K562 (cell line): ENCODE results near the gene PDCL3.

Experiments used
- ATF2 ChIP-seq: sonication (generic); formaldehyde crosslinking; IDR thresholded peaks from 2 replicates; pipeline ENCODE4 v1.8.1; 2022; ENCODE audit warnings: missing genetic modification reagents
- ATF7 ChIP-seq: fragments of 450-650 bp; IDR thresholded peaks from 2 replicates; pipeline ENCODE4 v1.7.1; 2014; ENCODE audit warnings: mild to moderate bottlenecking, moderate library complexity
- FOXJ3 ChIP-seq: sonication (generic); formaldehyde crosslinking; IDR thresholded peaks from 2 replicates; pipeline ENCODE4 v1.4.0; 2020; ENCODE audit warnings: mild to moderate bottlenecking, missing genetic modification reagents
- HDAC6 ChIP-seq: IDR thresholded peaks from 2 replicates; pipeline ENCODE4 v1.6.1; 2012; ENCODE audit warnings: low read depth, mild to moderate bottlenecking, control low read depth, inconsistent platforms, low read length, moderate library complexity
- MXI1 ChIP-seq: IDR thresholded peaks from 2 replicates; pipeline ENCODE4 v1.6.1; 2011; ENCODE audit warnings: low read depth, mild to moderate bottlenecking, improper control_type of control experiment, low read length
- PATZ1 ChIP-seq: fragments of 250-450 bp; sonication (Bioruptor Pico); IDR thresholded peaks from 2 replicates; pipeline ENCODE4 v1.5.0; 2020; ENCODE audit warnings: mild to moderate bottlenecking, borderline replicate concordance
- TAF15 ChIP-seq: fragments of 200-400 bp; formaldehyde crosslinking; IDR thresholded peaks from 2 replicates; pipeline ENCODE4 v1.6.1; 2017; ENCODE audit warnings: mild to moderate bottlenecking, low read depth, low read length, moderate library complexity
- TBL1XR1 ChIP-seq, 2 experiments: IDR thresholded peaks; 2 replicates each; pipeline ENCODE4 v1.6.1; 2012; ENCODE audit warnings: improper control_type of control experiment in 2 of 2, low read length in 2 of 2, mild to moderate bottlenecking in 1 of 2
- ZNF140 ChIP-seq: fragments of 250-450 bp; sonication (Bioruptor Pico); IDR thresholded peaks from 2 replicates; pipeline ENCODE4 v1.8.0; 2021; ENCODE audit warnings: moderate library complexity, mild to moderate bottlenecking, inconsistent platforms
- ZNF232 ChIP-seq: sonication (generic); formaldehyde crosslinking; IDR thresholded peaks from 2 replicates; pipeline ENCODE4 v1.8.0; 2022; ENCODE audit warnings: mild to moderate bottlenecking, missing genetic modification reagents
- TF ChIP-seq, protein P1 (sequence below): IDR thresholded peaks from 3 replicates; pipeline ENCODE4 v1.6.1; 2011; ENCODE audit warnings: borderline replicate concordance, mild to moderate bottlenecking; ENCODE audit not compliant: insufficient read length, insufficient read depth

DNA sequence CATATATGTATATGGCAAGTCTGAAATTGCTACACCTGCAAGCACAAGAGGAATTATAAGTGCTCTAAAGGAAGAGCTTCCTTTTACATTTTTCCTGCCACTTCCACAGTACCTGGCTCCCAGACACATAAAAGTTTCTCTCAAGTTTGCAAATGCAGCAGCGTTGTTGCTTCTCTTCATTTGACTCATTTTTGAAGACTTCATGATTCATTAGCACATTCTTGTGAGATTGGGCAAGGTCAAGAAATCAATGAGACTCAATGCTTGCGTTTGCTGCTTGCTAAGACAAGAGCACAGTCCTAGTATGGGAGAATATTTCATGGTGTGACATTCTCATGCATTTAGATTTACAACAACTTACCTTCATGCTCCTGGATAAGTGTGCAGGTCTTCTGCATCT, 42.6 kb upstream of the PDCL3 start:
- TF ChIP-seq TBL1XR1 (IDR thresholded peaks at IDR 0.05; ENCODE audit: low read length in 2 of 2) (no peak), ZNF232 (CRISPR knock-in tag) (no peak), MXI1 (no peak), ATF2 (CRISPR knock-in tag) (no peak), ATF7 (no peak), ZNF140 (CRISPR knock-in tag) (no peak), HDAC6 (no peak), TAF15 (no peak), FOXJ3 (CRISPR knock-in tag) (no peak), PATZ1 (CRISPR knock-in tag) (no peak)
- TF ChIP-seq, protein P1, sequence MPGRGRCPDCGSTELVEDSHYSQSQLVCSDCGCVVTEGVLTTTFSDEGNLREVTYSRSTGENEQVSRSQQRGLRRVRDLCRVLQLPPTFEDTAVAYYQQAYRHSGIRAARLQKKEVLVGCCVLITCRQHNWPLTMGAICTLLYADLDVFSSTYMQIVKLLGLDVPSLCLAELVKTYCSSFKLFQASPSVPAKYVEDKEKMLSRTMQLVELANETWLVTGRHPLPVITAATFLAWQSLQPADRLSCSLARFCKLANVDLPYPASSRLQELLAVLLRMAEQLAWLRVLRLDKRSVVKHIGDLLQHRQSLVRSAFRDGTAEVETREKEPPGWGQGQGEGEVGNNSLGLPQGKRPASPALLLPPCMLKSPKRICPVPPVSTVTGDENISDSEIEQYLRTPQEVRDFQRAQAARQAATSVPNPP = no peak
